Stimulated activated CD4-positive, alpha-beta T cell treated with anti-CD3 and anti-CD28 coated beads, Interleukin-2, amount 100 ng/mL, for 24 hours (primary cell): ENCODE results near the gene PHYHD1.

Experiments used
- DNase-seq, 2 donors: peaks; one replicate each; pipeline ENCODE4 v3.0.0-alpha.2; 2020

The PHYHD1 gene

GRCh38 chr9:128986671-128987070, 65.9 kb downstream of the PHYHD1 start:
- no peak for DNase-seq

- DNase-seq, result no peak
These were observed 67.0 kb downstream of the PHYHD1 start for GRCh38 chr9:128987805-128988204.
